ENCODE results near the gene RAB32.

DNA sequence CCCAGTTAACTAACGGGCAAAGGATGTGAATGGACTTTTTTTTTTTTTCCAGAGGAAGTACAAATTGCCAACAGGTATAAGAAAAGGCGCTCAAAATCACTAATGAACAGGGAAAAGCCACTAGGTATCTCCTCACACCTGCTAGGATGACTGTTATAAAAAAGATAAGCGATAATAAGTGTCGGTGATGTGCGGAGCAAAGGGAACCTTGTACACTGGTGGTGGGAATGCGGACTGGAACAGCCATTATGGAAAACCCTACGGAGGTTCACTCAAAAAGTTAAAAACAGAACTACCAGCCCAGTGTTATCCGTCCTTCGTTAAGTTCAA lies 787 bp upstream of the RAB32 start:
- TF ChIP-seq SIN3A (IDR thresholded peaks at IDR 0.05; ENCODE audit: borderline replicate concordance, insufficient read depth, low read length), result no peak
- TF ChIP-seq, protein P1, sequence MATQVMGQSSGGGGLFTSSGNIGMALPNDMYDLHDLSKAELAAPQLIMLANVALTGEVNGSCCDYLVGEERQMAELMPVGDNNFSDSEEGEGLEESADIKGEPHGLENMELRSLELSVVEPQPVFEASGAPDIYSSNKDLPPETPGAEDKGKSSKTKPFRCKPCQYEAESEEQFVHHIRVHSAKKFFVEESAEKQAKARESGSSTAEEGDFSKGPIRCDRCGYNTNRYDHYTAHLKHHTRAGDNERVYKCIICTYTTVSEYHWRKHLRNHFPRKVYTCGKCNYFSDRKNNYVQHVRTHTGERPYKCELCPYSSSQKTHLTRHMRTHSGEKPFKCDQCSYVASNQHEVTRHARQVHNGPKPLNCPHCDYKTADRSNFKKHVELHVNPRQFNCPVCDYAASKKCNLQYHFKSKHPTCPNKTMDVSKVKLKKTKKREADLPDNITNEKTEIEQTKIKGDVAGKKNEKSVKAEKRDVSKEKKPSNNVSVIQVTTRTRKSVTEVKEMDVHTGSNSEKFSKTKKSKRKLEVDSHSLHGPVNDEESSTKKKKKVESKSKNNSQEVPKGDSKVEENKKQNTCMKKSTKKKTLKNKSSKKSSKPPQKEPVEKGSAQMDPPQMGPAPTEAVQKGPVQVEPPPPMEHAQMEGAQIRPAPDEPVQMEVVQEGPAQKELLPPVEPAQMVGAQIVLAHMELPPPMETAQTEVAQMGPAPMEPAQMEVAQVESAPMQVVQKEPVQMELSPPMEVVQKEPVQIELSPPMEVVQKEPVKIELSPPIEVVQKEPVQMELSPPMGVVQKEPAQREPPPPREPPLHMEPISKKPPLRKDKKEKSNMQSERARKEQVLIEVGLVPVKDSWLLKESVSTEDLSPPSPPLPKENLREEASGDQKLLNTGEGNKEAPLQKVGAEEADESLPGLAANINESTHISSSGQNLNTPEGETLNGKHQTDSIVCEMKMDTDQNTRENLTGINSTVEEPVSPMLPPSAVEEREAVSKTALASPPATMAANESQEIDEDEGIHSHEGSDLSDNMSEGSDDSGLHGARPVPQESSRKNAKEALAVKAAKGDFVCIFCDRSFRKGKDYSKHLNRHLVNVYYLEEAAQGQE (IDR thresholded peaks at IDR 0.05; ENCODE audit: insufficient read depth in 1 of 2, low read depth in 2 of 2, low read length in 2 of 2), result no peak

Data from PFSK-1 (cell line).